ENCODE measurements around the gene PPP3CA.

DNA sequence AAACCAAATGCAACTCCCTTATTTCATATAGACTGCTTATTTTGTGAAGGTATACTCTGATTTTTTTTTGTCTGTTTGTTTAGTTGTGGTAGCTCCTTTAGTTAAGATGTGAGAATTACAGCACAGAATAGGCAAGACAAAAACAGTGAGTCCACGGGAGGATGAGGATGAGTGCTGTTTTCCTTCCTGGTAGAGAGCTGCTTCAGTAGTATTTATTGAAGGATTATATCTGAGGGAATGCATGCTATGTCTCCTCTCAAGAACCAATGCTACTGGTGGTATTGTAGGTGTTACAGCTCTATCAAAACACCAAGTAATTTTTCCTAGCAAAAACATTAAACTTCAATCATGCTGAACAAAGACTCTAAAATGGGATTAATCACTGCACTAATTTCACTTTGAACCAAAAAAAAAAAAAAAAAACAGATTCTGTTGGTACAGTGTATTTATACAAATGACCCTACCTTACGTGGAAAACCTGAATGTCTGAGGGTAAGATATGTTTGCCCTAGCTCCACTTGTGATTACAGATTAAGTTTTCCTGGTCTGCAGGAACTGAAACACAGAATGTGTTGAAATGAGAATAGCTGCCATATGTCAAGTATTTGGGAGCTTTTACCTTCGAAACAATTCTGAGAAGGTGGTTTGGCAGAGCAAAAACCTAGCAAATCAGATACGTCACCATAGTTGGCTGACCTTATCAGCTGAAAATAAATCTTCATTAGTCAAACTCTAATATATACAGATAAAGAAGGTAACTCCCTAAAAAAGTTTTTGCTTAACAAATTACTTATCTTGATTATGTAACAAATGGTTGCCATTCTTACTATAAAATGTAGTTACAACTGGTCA is 40.3 kb downstream of the PPP3CA start:
- TF ChIP-seq, protein P1, sequence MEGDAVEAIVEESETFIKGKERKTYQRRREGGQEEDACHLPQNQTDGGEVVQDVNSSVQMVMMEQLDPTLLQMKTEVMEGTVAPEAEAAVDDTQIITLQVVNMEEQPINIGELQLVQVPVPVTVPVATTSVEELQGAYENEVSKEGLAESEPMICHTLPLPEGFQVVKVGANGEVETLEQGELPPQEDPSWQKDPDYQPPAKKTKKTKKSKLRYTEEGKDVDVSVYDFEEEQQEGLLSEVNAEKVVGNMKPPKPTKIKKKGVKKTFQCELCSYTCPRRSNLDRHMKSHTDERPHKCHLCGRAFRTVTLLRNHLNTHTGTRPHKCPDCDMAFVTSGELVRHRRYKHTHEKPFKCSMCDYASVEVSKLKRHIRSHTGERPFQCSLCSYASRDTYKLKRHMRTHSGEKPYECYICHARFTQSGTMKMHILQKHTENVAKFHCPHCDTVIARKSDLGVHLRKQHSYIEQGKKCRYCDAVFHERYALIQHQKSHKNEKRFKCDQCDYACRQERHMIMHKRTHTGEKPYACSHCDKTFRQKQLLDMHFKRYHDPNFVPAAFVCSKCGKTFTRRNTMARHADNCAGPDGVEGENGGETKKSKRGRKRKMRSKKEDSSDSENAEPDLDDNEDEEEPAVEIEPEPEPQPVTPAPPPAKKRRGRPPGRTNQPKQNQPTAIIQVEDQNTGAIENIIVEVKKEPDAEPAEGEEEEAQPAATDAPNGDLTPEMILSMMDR (conservative IDR thresholded peaks at IDR 0.05; ENCODE audit: low read depth, low read length) = no peak
- TF ChIP-seq EZH2 (IDR thresholded peaks at IDR 0.05; ENCODE audit: borderline replicate concordance, low read depth, low read length, poor library complexity, severe bottlenecking) = no peak

Data from A673 (cell line).